Keratinocyte (primary cell): ENCODE measurements around the gene VSIG10L2.

Experiments
- EZH2 ChIP-seq: IDR thresholded peaks from one replicate; pipeline ENCODE4 v1.6.1; 2012; ENCODE audit warnings: inconsistent platforms, mild to moderate bottlenecking, low read length, moderate library complexity
- TF ChIP-seq, protein P1 (sequence below), 3 experiments: IDR thresholded peaks in 1 of 3; conservative IDR thresholded peaks in 1 of 3; optimal IDR thresholded peaks in 1 of 3; 2 replicates in 2 of 3; 3 replicates in 1 of 3; pipeline versions ENCODE3 to v1.5.1; 2011; ENCODE audit warnings: low read length in 3 of 3, mild to moderate bottlenecking in 3 of 3, moderate library complexity in 2 of 3, control low read depth in 1 of 3, inconsistent platforms in 1 of 3; ENCODE audit not compliant: insufficient read depth in 2 of 3; ENCODE audit errors: extremely low read depth in 1 of 3

DNA sequence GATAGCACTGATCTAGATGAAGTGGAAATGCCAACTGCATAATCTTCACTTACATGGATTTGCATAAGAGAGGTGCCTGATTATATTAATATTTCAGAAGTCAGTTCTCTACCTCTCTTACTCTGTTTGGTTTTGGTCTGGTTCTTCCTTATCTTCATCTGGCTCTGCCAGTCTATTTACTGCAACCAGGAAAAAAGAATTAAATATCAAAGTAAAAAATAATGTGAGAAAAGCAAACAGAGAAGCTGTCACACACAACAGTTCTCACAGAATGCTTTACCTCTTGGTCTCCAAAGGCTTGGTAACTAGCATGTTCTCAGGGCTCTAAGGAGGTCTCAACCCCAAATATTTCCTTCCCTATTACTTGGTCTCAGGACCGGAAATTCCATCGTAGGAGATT is 6.7 kb downstream of the VSIG10L2 start:
- TF ChIP-seq, protein P1, sequence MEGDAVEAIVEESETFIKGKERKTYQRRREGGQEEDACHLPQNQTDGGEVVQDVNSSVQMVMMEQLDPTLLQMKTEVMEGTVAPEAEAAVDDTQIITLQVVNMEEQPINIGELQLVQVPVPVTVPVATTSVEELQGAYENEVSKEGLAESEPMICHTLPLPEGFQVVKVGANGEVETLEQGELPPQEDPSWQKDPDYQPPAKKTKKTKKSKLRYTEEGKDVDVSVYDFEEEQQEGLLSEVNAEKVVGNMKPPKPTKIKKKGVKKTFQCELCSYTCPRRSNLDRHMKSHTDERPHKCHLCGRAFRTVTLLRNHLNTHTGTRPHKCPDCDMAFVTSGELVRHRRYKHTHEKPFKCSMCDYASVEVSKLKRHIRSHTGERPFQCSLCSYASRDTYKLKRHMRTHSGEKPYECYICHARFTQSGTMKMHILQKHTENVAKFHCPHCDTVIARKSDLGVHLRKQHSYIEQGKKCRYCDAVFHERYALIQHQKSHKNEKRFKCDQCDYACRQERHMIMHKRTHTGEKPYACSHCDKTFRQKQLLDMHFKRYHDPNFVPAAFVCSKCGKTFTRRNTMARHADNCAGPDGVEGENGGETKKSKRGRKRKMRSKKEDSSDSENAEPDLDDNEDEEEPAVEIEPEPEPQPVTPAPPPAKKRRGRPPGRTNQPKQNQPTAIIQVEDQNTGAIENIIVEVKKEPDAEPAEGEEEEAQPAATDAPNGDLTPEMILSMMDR (optimal IDR thresholded peaks at IDR 0.05 in 1 of 3, IDR thresholded peaks at IDR 0.05 in 1 of 3, conservative IDR thresholded peaks at IDR 0.05 in 1 of 3; ENCODE audit: extremely low read depth in 1 of 3, insufficient read depth in 2 of 3, low read length in 3 of 3): no peak
- no peak for TF ChIP-seq EZH2
